Activated CD8-positive, alpha-beta T cell treated with anti-CD3 and anti-CD28 coated beads, Interleukin-2, amount 10 ng/mL, durations not matched to agents 7 days and 5 days (primary cell): Measurements from ENCODE around the gene MOCS1. TPM values are rescaled to one million over a fixed set of nuclear protein-coding genes. Genes with fewer than 3 reads are reported as not detected.
A peak's percentile ranks its signal among the peaks of the same experiment; 100 is the strongest.

Experiments
- ATAC-seq: fragments of 150-1000 bp; cut with Tn5 transposase; one replicate; pipeline ENCODE4 v1.10.0; 2021; ENCODE audit warnings: moderate library complexity
- CTCF ChIA-PET: fragments of 350-600 bp; sonication (Branson Sonifier 250); formaldehyde crosslinking; loops from one replicate; lab custom pipeline; 2021; ENCODE audit warnings: antibody characterized with exemption; lab: Charles Lee
- POLR2A ChIA-PET: fragments of 350-600 bp; sonication (Branson Sonifier 250); formaldehyde crosslinking; loops from one replicate; lab custom pipeline; 2021; ENCODE audit warnings: antibody characterized with exemption; lab: Charles Lee
- DNase-seq: peaks from one replicate; pipeline ENCODE4 v3.0.0-alpha.2; 2020
- H3K27ac Mint-ChIP-seq: one replicate; pipeline ENCODE4 v1.8.0; 2021; ENCODE audit warnings: mild to moderate bottlenecking, mixed read lengths
- H3K27me3 Mint-ChIP-seq: one replicate; pipeline ENCODE4 v1.8.0; 2021; ENCODE audit warnings: low read depth, mixed read lengths
- H3K36me3 Mint-ChIP-seq: one replicate; pipeline ENCODE4 v1.8.0; 2021; ENCODE audit warnings: low read depth, mixed read lengths
- H3K4me1 Mint-ChIP-seq: one replicate; pipeline ENCODE4 v1.8.0; 2021; ENCODE audit warnings: low read depth, mixed read lengths
- H3K4me3 Mint-ChIP-seq: one replicate; pipeline ENCODE4 v1.8.0; 2021; ENCODE audit warnings: mild to moderate bottlenecking, mixed read lengths
- H3K9me3 Mint-ChIP-seq: one replicate; pipeline ENCODE4 v1.8.0; 2022; ENCODE audit warnings: mixed read lengths; ENCODE audit not compliant: insufficient read depth
- total RNA-seq, 2 experiments: library from RNA; stranded (reverse); gene quantifications; one replicate each; pipeline ENCODE4 v1.2.3, GENCODE V29; 2021

MOCS1 gene
- total RNA-seq, 2 experiments from 2014 or later = not detected

GRCh38 chr6:39893286-39893685 lies 41.0 kb downstream of the MOCS1 start:
- no peak overlapping the region for H3K4me3 Mint-ChIP-seq
- DNase-seq = no peak
- POLR2A ChIA-PET = no interaction called here
- ATAC-seq = no peak
- CTCF ChIA-PET = no interaction called here
- peaks cover 5% of the 10 kb centered on the region for H3K27me3 Mint-ChIP-seq
- H3K4me1 Mint-ChIP-seq = no peaks in the 10 kb centered on the region
- H3K9me3 Mint-ChIP-seq = no peaks in the 10 kb centered on the region
- H3K36me3 Mint-ChIP-seq = no peaks in the 10 kb centered on the region
- no peak overlapping the region for H3K27ac Mint-ChIP-seq

GRCh38 chr6:39892490-39893129 lies 41.7 kb downstream of the MOCS1 start:
- CTCF ChIA-PET = no interaction called here

GRCh38 chr6:39891976-39892375 lies 42.3 kb downstream of the MOCS1 start:
- H3K4me3 Mint-ChIP-seq = no peak overlapping the region
- ChIA-PET POLR2A (interaction anchor here (0.6 kb wide), 1 partner anchor 1469 kb away, joined by 3 read pairs; no protein-coding TSS in a partner anchor), CTCF (no interaction called here)
- no peak for DNase-seq
- no peak for ATAC-seq
- no peaks in the 10 kb centered on the region for H3K4me1 Mint-ChIP-seq
- no peaks in the 10 kb centered on the region for H3K9me3 Mint-ChIP-seq
- H3K36me3 Mint-ChIP-seq = no peaks in the 10 kb centered on the region
- no peak overlapping the region for H3K27ac Mint-ChIP-seq
- peaks cover 5% of the 10 kb centered on the region for H3K27me3 Mint-ChIP-seq

More at GRCh38 chr6:39892490-39893129, 41.7 kb downstream of the MOCS1 start:
- DNase-seq (peak; percentile 32), ATAC-seq (no peak)
- Mint-ChIP-seq H3K9me3 (no peaks in the 10 kb centered on the region), H3K4me3 (no peak overlapping the region), H3K4me1 (no peaks in the 10 kb centered on the region), H3K36me3 (no peaks in the 10 kb centered on the region), H3K27ac (no peak overlapping the region), H3K27me3 (peaks cover 5% of the 10 kb centered on the region)
- POLR2A ChIA-PET = no interaction called here

GRCh38 chr6:39891353-39891752 lies 42.9 kb downstream of the MOCS1 start:
- ChIA-PET POLR2A (interaction anchor here (0.6 kb wide), 1 partner anchor 1468 kb away, joined by 3 read pairs; no protein-coding TSS in a partner anchor), CTCF (no interaction called here)
- ATAC-seq (no peak), DNase-seq (no peak)
- Mint-ChIP-seq H3K27me3 (peaks cover 5% of the 10 kb centered on the region), H3K9me3 (no peaks in the 10 kb centered on the region), H3K36me3 (no peaks in the 10 kb centered on the region), H3K4me3 (no peak overlapping the region), H3K27ac (no peak overlapping the region), H3K4me1 (no peaks in the 10 kb centered on the region)

- Mint-ChIP-seq H3K27ac (no peak overlapping the region), H3K9me3 (no peaks in the 10 kb centered on the region), H3K4me1 (no peaks in the 10 kb centered on the region), H3K4me3 (no peak overlapping the region), H3K36me3 (no peaks in the 10 kb centered on the region), H3K27me3 (peaks cover 5% of the 10 kb centered on the region)
- DNase-seq (no peak), ATAC-seq (no peak)
- CTCF ChIA-PET = no interaction called here
- POLR2A ChIA-PET = interaction anchor here (0.9 kb wide), 1 partner anchor 9 kb away, joined by 3 read pairs; no protein-coding TSS in a partner anchor
Observed at GRCh38 chr6:39889229-39889628, 45.0 kb downstream of the MOCS1 start.

- Mint-ChIP-seq H3K27ac (no peak overlapping the region), H3K4me3 (no peak overlapping the region), H3K4me1 (no peaks in the 10 kb centered on the region), H3K27me3 (peaks cover 5% of the 10 kb centered on the region), H3K9me3 (no peaks in the 10 kb centered on the region), H3K36me3 (no peaks in the 10 kb centered on the region)
- ChIA-PET CTCF (no interaction called here), POLR2A (no interaction called here)
- DNase-seq (no peak), ATAC-seq (no peak)
Observed at GRCh38 chr6:39887692-39888450, 46.4 kb downstream of the MOCS1 start.

GRCh38 chr6:39886871-39887270 lies 47.4 kb downstream of the MOCS1 start:
- ChIA-PET CTCF (no interaction called here), POLR2A (interaction anchor here (0.6 kb wide), 1 partner anchor 13 kb away, joined by 3 read pairs; no protein-coding TSS in a partner anchor)
- Mint-ChIP-seq H3K27me3 (peaks cover 5% of the 10 kb centered on the region), H3K4me1 (no peaks in the 10 kb centered on the region), H3K9me3 (no peaks in the 10 kb centered on the region), H3K36me3 (no peaks in the 10 kb centered on the region), H3K27ac (no peak overlapping the region), H3K4me3 (no peak overlapping the region)
- DNase-seq = no peak
- ATAC-seq = no peak

GRCh38 chr6:39885691-39886090 lies 48.6 kb downstream of the MOCS1 start:
- no peak overlapping the region for H3K27ac Mint-ChIP-seq
- no peak for DNase-seq
- no peaks in the 10 kb centered on the region for H3K36me3 Mint-ChIP-seq
- no peaks in the 10 kb centered on the region for H3K9me3 Mint-ChIP-seq
- no peaks in the 10 kb centered on the region for H3K4me1 Mint-ChIP-seq
- H3K4me3 Mint-ChIP-seq = no peak overlapping the region
- ChIA-PET CTCF (no interaction called here), POLR2A (interaction anchor here (0.8 kb wide), 1 partner anchor 405 kb away, joined by 3 read pairs; no protein-coding TSS in a partner anchor)
- no peak for ATAC-seq
- H3K27me3 Mint-ChIP-seq = peaks cover 3% of the 10 kb centered on the region

- Mint-ChIP-seq H3K9me3 (no peaks in the 10 kb centered on the region), H3K27ac (no peak overlapping the region), H3K27me3 (peaks cover 3% of the 10 kb centered on the region), H3K36me3 (no peaks in the 10 kb centered on the region), H3K4me3 (no peak overlapping the region), H3K4me1 (no peaks in the 10 kb centered on the region)
- DNase-seq = no peak
- ChIA-PET POLR2A (interaction anchor here (0.6 to 0.8 kb wide), 2 partner anchors 404 to 1109 kb away, joined by 3 read pairs; no protein-coding TSS in a partner anchor), CTCF (no interaction called here)
- ATAC-seq = no peak
Observed at GRCh38 chr6:39884696-39885095, 49.6 kb downstream of the MOCS1 start.

- no peaks in the 10 kb centered on the region for H3K27me3 Mint-ChIP-seq
- POLR2A ChIA-PET = no interaction called here
- H3K4me3 Mint-ChIP-seq = no peak overlapping the region
Observed at GRCh38 chr6:39882531-39882899, 51.7 kb downstream of the MOCS1 start.

GRCh38 chr6:39881851-39882530 lies 52.3 kb downstream of the MOCS1 start:
- Mint-ChIP-seq H3K9me3 (no peaks in the 10 kb centered on the region), H3K27ac (no peak overlapping the region), H3K4me3 (no peak overlapping the region), H3K4me1 (no peaks in the 10 kb centered on the region), H3K27me3 (no peaks in the 10 kb centered on the region), H3K36me3 (no peaks in the 10 kb centered on the region)
- POLR2A ChIA-PET = no interaction called here
- DNase-seq (no peak), ATAC-seq (no peak)
- CTCF ChIA-PET = no interaction called here

More at GRCh38 chr6:39882531-39882899, 51.7 kb downstream of the MOCS1 start:
- Mint-ChIP-seq H3K36me3 (no peaks in the 10 kb centered on the region), H3K4me1 (no peaks in the 10 kb centered on the region), H3K9me3 (no peaks in the 10 kb centered on the region), H3K27ac (no peak overlapping the region)
- ATAC-seq = no peak
- CTCF ChIA-PET = no interaction called here
- DNase-seq = no peak
